ENCODE results near the gene BCAN.
"Not testable (repeated sequence)": the region's sequence is repeated elsewhere in the genome, so short reads cannot be mapped to it uniquely, and the experiment has no call there.

Gene BCAN

DNA sequence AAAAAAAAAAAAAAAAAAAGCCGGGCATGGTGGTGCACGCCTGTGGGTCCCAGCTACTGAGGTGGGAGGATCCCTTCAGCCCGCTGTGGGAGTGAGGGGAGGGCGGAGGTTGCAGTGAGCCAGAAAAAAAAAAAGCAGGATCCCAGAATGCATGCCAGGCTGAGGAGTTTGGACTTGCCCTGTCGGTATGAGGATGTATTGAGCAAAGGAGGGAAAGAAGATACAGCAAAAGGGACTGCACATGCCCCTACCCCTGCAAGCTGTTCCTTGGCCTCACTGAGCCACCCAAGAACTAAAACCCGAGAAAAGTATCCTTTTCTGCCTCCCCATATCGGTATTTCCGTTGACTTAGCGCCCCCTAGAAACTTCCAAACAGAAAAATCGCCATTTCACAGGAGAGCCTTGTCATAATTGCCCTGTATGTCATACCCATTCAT, 39.3 kb upstream of the BCAN start:
- no peak overlapping the region for H3K4me3 ChIP-seq (ENCODE audit: low read depth, low read length)
- TF ChIP-seq, protein P1, sequence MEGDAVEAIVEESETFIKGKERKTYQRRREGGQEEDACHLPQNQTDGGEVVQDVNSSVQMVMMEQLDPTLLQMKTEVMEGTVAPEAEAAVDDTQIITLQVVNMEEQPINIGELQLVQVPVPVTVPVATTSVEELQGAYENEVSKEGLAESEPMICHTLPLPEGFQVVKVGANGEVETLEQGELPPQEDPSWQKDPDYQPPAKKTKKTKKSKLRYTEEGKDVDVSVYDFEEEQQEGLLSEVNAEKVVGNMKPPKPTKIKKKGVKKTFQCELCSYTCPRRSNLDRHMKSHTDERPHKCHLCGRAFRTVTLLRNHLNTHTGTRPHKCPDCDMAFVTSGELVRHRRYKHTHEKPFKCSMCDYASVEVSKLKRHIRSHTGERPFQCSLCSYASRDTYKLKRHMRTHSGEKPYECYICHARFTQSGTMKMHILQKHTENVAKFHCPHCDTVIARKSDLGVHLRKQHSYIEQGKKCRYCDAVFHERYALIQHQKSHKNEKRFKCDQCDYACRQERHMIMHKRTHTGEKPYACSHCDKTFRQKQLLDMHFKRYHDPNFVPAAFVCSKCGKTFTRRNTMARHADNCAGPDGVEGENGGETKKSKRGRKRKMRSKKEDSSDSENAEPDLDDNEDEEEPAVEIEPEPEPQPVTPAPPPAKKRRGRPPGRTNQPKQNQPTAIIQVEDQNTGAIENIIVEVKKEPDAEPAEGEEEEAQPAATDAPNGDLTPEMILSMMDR (IDR thresholded peaks at IDR 0.05; ENCODE audit: low read depth, low read length): 0 out of 2 replicates have a peak, but pooled peaks have one; percentile 17

DNA sequence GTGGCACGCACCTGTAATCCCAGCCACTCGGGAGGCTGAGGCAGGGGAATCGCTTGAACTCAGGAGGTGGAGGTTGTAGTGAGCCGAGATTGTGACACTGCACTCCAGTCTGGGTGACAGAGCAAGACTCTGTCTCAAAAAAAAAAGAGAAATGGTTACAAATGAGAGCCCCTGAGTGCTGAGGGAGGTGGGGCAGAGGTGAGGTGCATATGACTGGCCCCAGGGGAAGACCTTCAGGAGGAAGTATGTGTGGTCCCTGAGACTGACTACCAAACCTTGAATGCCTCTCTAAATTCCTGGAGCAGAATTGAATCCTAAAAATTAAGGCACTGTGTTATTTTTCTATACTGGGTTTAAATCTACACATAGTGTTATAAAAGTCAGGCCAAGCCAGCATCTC, 34.6 kb upstream of the BCAN start:
- H3K4me3 ChIP-seq (ENCODE audit: low read depth, low read length): not testable (repeated sequence)

DNA sequence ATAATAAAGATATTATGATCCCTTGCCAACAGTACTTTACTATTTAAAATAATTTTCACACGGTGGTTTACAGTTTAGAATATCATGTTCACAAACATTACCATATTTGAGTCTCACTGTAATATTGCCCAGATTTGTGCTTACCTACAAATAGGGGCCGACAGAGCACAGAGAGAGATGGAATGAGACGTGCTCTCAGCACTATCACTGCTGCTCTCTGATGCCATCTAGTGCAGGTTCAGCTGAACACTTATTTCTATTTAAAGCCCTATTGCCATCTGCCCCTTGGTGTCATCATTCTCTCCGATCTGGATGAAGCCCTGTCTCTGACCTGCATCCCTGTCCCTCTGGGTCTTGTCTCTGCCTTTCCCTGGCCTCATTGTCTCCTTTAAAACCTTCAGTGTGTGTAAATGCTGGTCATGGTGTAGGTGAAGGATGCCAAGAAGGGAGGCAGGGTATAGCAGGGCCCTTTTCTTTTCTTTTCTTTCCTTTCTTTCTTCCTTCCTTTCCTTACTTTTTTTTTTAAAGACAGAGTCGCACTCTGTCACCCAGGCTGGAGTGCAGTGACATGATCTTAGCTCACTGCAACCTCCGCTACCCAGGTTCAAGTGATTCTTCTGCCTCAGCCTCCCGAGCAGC, 33.8 kb upstream of the BCAN start:
- no peak overlapping the region for H3K4me3 ChIP-seq (ENCODE audit: low read depth, low read length)
- TF ChIP-seq, protein P1 (IDR thresholded peaks at IDR 0.05; ENCODE audit: low read depth, low read length): peak; percentile 74

DNA sequence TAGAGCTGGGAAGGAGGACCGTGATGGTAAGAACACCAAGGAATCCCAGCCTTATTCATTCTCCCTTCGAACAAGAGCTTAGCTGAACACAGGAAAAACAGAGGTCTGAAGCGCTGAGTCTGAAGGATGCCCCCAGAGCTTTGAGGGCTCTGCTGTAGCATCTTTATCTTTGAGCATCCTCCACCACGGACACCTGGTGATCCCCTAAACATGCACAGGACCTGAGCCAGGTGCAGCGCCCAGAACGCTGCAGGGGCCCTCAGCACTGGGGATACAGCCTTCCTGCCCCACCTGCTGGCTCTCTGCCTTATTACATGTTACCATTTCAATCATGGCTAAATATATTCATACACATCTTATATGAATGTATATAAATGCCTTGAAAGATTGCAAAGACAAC, 32.9 kb upstream of the BCAN start:
- TF ChIP-seq, protein P1 (IDR thresholded peaks at IDR 0.05; ENCODE audit: low read depth, low read length): peak; percentile 63; the same call in 1 of the 2 replicates
- no peak overlapping the region for H3K4me3 ChIP-seq (ENCODE audit: low read depth, low read length)

DNA sequence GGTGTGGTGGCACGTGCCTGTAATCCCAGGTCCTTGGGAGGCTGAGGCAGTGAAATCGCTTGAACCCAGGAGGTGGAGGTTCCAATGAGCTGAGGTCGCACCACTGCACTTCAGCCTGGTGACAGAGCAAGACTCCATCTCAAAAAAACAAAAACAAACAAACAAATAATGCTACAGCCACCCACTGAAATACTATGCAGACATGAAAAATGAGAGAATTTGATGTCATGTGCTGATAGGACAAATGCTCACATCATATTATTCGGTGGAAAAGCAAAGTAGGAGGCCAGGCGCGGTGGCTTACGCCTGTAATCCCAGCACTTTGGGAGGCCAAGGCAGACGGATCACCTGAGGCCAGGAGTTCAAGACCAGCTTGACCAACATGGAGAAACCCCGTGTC, 31.8 kb upstream of the BCAN start:
- not testable (repeated sequence) for H3K4me3 ChIP-seq (ENCODE audit: low read depth, low read length)

DNA sequence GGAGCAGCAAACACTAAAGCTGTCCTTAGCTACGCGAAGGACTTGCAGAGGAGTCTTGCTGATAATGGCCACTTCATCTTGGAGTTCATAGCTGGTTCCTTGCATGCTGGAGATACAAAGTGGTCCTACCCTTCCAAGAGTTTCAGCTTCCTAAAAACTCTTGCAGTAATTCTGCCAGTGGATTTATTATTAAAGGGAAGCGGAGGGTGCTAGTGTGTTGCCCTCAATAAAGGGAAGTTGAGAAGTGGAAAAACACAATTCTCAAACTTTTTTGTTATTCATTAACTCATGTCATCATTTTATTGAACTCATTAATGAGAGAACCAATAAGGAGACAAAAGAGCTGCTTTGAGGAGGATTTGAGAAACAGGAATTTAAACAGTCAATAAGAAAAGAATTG, 29.3 kb upstream of the BCAN start:
- TF ChIP-seq, protein P1 (IDR thresholded peaks at IDR 0.05; ENCODE audit: low read depth, low read length): no peak
- no peak overlapping the region for H3K4me3 ChIP-seq (ENCODE audit: low read depth, low read length)

DNA sequence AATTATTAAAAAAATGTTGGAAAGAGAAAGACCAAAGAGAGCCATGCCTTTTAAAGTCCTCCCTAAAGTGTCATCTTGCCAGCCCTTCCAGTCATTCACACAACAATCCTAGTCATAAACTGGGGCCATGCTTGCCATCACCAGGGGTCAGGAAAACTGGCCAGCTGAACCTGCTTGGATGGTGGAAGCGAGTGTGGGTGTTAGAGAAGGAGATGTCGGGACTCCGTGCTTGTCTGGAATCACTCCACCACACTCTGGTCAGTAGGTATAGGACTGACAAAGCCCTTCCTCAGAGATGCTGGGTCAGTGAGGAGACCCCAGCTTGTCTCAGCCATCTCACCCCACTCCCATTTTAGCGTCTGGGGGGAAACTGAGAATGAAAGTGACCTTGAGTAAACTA, 26.0 kb upstream of the BCAN start:
- H3K4me3 ChIP-seq (ENCODE audit: low read depth, low read length): no peak overlapping the region

DNA sequence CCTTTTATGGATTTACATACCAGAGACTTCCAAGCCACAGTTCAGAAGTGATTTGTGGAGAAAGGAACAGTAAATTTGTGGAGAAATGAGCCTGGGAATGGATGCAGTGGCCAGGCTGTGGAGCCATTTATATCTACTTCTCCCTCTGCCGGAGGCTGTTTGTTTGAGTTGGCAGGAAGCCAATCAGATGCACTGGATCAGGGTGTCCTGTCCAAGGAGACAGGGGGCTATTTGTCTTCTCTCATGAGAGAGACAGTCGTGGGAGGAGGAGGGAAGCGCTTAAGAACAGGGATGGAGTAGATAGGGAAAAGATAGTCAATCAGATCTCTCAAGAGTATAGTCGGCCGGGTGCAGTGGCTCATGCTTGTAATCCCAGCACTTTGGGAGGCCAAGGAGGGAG, 25.5 kb upstream of the BCAN start:
- TF ChIP-seq, protein P1 (IDR thresholded peaks at IDR 0.05; ENCODE audit: low read depth, low read length): no peak
- no peak overlapping the region for H3K4me3 ChIP-seq (ENCODE audit: low read depth, low read length)

More for the DNA sequence above, 26.0 kb upstream of the BCAN start:
- TF ChIP-seq, protein P1 (IDR thresholded peaks at IDR 0.05; ENCODE audit: low read depth, low read length): no peak

Data from WI38 (cell line).